Nephron (organoid): ENCODE measurements around the gene SLC35F1.

Experiments used
- H3K27ac Mint-ChIP-seq, 3 experiments: 2 replicates each; pipeline ENCODE4 v1.8.0; 2020; ENCODE audit warnings: mixed read lengths in 3 of 3, mild to moderate bottlenecking in 2 of 3, moderate library complexity in 1 of 3
- H3K27me3 Mint-ChIP-seq: 2 replicates; pipeline ENCODE4 v1.8.0; 2021; ENCODE audit warnings: low read depth, mild to moderate bottlenecking, moderate library complexity, mixed read lengths
- H3K36me3 Mint-ChIP-seq: 2 replicates; pipeline ENCODE4 v1.8.0; 2020; ENCODE audit warnings: low read depth, mixed read lengths
- H3K4me1 Mint-ChIP-seq: 2 replicates; pipeline ENCODE4 v1.8.0; 2020; ENCODE audit warnings: mixed read lengths
- H3K4me3 Mint-ChIP-seq, 3 experiments: 2 replicates each; pipeline ENCODE4 v1.8.0; 2020; ENCODE audit warnings: mild to moderate bottlenecking in 3 of 3, mixed read lengths in 3 of 3, moderate library complexity in 2 of 3
- H3K9me3 Mint-ChIP-seq: 2 replicates; pipeline ENCODE4 v1.8.0; 2020; ENCODE audit warnings: mixed read lengths
- TF ChIP-seq, protein P1 (sequence below), 3 experiments: fragments of 200-600 bp; sonication (generic); IDR thresholded peaks; one replicate each; pipeline ENCODE4 v1.5.0; 2021; ENCODE audit warnings: antibody characterized with exemption in 3 of 3; ENCODE audit not compliant: unreplicated experiment in 3 of 3

Gene SLC35F1

DNA sequence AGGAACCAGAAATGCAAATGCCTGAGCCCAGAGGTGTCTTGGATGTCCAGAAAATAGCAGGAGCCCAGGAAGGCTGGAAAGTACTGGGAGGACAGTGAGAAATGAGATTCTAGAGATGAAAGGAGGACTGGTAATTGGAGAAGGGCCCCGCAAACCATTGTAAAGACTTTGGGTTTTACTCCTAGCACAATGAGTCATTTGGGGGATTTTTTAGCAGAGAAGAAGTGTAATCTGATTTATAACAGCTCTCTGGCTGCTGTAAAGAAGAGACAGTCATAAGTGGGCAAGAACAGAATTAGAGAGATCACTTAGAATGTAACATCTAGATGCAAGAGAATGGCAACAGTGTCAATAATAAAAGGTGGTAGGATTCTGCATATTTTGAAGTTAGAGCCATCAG is 40.2 kb downstream of the SLC35F1 start:
- TF ChIP-seq, protein P1, sequence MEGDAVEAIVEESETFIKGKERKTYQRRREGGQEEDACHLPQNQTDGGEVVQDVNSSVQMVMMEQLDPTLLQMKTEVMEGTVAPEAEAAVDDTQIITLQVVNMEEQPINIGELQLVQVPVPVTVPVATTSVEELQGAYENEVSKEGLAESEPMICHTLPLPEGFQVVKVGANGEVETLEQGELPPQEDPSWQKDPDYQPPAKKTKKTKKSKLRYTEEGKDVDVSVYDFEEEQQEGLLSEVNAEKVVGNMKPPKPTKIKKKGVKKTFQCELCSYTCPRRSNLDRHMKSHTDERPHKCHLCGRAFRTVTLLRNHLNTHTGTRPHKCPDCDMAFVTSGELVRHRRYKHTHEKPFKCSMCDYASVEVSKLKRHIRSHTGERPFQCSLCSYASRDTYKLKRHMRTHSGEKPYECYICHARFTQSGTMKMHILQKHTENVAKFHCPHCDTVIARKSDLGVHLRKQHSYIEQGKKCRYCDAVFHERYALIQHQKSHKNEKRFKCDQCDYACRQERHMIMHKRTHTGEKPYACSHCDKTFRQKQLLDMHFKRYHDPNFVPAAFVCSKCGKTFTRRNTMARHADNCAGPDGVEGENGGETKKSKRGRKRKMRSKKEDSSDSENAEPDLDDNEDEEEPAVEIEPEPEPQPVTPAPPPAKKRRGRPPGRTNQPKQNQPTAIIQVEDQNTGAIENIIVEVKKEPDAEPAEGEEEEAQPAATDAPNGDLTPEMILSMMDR (IDR thresholded peaks at IDR 0.05; ENCODE audit: unreplicated experiment in 3 of 3) = no peak
- H3K9me3 Mint-ChIP-seq = no peaks in the 10 kb centered on the region

GRCh38 chr6:117951783-117952182 is 44.7 kb downstream of the SLC35F1 start:
- H3K27ac Mint-ChIP-seq = peak overlapping the region in 2 of 3 experiments; percentile 8 to 72
- H3K4me1 Mint-ChIP-seq = peaks cover 14% of the 10 kb centered on the region
- H3K4me3 Mint-ChIP-seq = peak overlapping the region in 1 of 3 experiments; percentile 4
- no peaks in the 10 kb centered on the region for H3K27me3 Mint-ChIP-seq
- no peaks in the 10 kb centered on the region for H3K9me3 Mint-ChIP-seq
- TF ChIP-seq, protein P1 (IDR thresholded peaks at IDR 0.05; ENCODE audit: unreplicated experiment in 3 of 3) = no peak
- no peaks in the 10 kb centered on the region for H3K36me3 Mint-ChIP-seq

More for the DNA sequence above, 40.2 kb downstream of the SLC35F1 start:
- H3K4me1 Mint-ChIP-seq = peaks cover 14% of the 10 kb centered on the region
- H3K27ac Mint-ChIP-seq = no peak overlapping the region
- no peaks in the 10 kb centered on the region for H3K36me3 Mint-ChIP-seq
- no peak overlapping the region for H3K4me3 Mint-ChIP-seq
- no peaks in the 10 kb centered on the region for H3K27me3 Mint-ChIP-seq

DNA sequence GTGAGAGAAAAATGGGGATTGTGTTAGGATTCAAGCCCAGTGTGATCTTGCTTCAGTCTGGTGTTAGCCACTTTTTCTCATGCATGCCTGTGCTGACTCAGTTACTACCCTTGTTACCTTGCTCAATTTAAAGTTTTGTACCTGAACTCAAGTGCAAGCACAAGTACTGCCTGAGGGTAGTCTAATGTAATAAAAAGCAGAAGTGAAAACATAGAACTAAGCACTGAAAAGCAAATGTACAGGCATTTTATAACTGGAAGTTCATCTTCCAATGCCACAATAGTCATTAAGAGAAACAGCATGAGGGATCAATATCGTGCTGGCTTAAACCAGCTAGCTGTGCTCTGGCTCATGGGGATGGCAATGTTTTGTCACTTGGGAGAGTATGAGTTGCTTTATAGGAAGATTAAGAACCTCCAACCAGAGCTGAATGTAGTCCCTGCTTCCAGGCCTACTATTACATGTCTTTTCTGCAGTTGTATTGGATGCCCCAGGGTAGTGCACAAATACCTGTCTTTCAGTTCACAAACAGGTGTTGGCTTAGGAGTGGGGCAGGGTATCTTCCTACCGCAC is 48.7 kb downstream of the SLC35F1 start:
- no peaks in the 10 kb centered on the region for H3K27me3 Mint-ChIP-seq
- no peaks in the 10 kb centered on the region for H3K36me3 Mint-ChIP-seq
- peak overlapping the region in 1 of 3 experiments; percentile 21 for H3K27ac Mint-ChIP-seq
- TF ChIP-seq, protein P1 (IDR thresholded peaks at IDR 0.05; ENCODE audit: unreplicated experiment in 3 of 3) = no peak
- no peak overlapping the region for H3K4me3 Mint-ChIP-seq
- peaks cover 14% of the 10 kb centered on the region for H3K4me1 Mint-ChIP-seq
- no peaks in the 10 kb centered on the region for H3K9me3 Mint-ChIP-seq

DNA sequence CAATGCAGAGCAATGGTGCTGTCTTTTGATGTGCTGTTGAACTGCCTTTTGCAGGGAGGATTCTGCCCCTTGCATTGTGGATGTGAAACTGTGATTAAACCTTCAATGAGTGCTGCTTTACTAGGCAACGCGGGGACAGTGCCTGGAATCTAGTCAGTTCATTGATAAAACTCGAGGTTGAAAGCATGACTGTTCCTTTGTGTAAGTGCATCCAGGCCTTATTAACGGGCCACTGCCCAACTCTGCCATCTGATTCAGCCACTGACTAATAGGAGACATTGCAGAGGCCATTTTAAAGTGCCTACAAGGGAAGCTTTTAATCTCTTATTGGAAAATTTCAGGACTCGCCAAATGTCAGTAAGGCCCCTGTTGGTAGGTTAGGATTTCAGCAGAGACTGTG is 49.3 kb downstream of the SLC35F1 start:
- H3K36me3 Mint-ChIP-seq = no peaks in the 10 kb centered on the region
- peaks cover 8% of the 10 kb centered on the region for H3K4me1 Mint-ChIP-seq
- H3K27ac Mint-ChIP-seq = no peak overlapping the region
- H3K4me3 Mint-ChIP-seq = no peak overlapping the region
- H3K27me3 Mint-ChIP-seq = no peaks in the 10 kb centered on the region
- TF ChIP-seq, protein P1 (IDR thresholded peaks at IDR 0.05; ENCODE audit: unreplicated experiment in 3 of 3) = no peak
- H3K9me3 Mint-ChIP-seq = no peaks in the 10 kb centered on the region

GRCh38 chr6:117958536-117958935 is 51.5 kb downstream of the SLC35F1 start:
- no peaks in the 10 kb centered on the region for H3K9me3 Mint-ChIP-seq
- H3K36me3 Mint-ChIP-seq = no peaks in the 10 kb centered on the region
- H3K4me1 Mint-ChIP-seq = no peaks in the 10 kb centered on the region
- H3K4me3 Mint-ChIP-seq = no peak overlapping the region
- H3K27ac Mint-ChIP-seq = no peak overlapping the region
- TF ChIP-seq, protein P1 (IDR thresholded peaks at IDR 0.05; ENCODE audit: unreplicated experiment in 3 of 3) = no peak
- H3K27me3 Mint-ChIP-seq = no peaks in the 10 kb centered on the region

DNA sequence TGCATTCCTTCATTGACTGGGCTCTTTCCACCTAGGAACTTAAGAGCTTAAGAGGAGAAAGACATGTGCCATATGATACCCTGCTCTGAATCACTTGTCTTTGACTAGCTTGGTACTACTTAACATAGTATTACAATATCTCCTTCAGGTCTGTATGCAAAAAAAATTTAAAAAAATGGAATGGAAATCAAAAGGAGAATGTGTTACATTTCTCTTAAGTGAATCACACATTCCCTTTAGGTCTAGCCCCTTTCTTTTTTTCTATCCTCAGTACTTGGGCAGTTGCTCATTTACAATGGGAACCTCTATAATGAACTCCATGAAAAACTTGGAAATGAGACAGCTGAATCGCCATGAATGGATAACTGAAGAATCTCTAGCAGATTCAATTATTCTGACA is 53.8 kb downstream of the SLC35F1 start:
- H3K27ac Mint-ChIP-seq = no peak overlapping the region
- H3K4me3 Mint-ChIP-seq = no peak overlapping the region
- TF ChIP-seq, protein P1 (IDR thresholded peaks at IDR 0.05; ENCODE audit: unreplicated experiment in 3 of 3) = no peak
- no peaks in the 10 kb centered on the region for H3K4me1 Mint-ChIP-seq
- H3K27me3 Mint-ChIP-seq = no peaks in the 10 kb centered on the region
- H3K36me3 Mint-ChIP-seq = no peaks in the 10 kb centered on the region
- peaks cover 10% of the 10 kb centered on the region for H3K9me3 Mint-ChIP-seq
